HG03139 (cell line): ENCODE data around the gene BCAS2.
"Not testable (repeated sequence)": the region's sequence is repeated elsewhere in the genome, so short reads cannot be mapped to it uniquely, and the experiment has no call there.

Experiments
- ATAC-seq: cut with Tn5 transposase; IDR thresholded peaks from one replicate; pipeline ENCODE4 v1.9.1; 2021; ENCODE audit not compliant: unreplicated experiment

BCAS2 gene

GRCh38 chr1:114581335-114582287 lies at the start of gene BCAS2:
Gene BCAS2 (minus strand): TSS chr1:114581615. CDS start chr1:114581591, 24 bp downstream.
- peak; percentile 99 for ATAC-seq

DNA sequence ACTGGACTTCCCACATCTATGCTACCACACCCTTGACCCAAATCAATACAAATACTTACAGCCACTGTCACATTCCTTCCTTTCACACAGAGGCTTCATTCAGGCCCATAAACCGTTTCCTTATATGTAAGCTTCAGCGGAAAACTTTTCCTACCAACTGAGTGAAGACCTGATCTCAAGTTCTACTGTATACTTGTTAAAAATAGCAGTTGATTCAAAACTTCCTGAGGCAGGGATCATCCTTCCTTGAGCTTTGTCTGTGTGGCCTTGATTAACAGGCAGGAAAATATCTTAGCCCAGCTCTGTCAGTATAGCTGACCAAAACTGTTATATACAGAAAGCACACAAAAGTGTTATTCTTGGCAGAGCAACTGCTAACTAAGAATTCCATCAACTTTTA lies 45.7 kb upstream of the BCAS2 start:
- ATAC-seq: no peak

DNA sequence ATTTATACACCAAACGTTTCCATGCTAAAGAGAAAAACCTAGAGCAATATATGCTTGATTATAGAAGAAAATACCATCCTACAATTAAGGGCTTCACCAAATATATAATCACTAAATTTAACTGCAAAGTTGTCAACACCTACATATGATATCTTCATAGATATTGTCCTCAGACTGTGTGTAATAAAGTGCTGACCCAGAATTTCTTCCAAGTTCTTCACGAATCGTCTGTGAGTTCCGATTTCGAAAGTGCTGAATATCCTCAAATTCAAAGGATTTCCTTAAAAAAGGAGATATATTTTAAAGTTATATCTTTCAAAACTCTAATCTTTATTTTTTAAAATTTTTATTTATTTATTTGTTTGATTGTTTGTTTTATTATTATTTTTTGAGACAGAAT lies 41.9 kb upstream of the BCAS2 start:
- no peak for ATAC-seq

GRCh38 chr1:114620419-114620818 lies 39.0 kb upstream of the BCAS2 start:
- ATAC-seq: no peak

DNA sequence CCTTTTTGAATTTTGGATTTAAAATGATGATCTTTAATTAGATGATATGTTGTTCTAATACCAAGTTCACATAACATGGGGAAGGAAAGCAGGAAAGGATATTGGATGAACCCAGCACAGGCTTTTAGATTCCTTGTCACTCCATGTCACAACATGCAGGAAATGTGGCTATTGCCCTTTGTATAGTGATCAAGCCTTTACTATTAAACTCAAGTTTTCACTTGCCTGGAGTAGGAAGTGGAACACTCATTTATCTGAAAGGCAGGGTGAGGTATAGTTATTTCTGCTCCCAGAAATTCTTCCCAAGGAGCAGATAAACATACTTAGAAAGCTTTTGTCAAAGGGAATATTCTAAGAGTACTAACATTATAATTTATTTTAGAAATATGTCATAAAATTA lies 37.2 kb upstream of the BCAS2 start:
- ATAC-seq: no peak

- no peak for ATAC-seq
Measured at GRCh38 chr1:114610546-114611245, 29.3 kb upstream of the BCAS2 start.

- ATAC-seq: no peak
Measured at GRCh38 chr1:114609826-114610225, 28.4 kb upstream of the BCAS2 start.

DNA sequence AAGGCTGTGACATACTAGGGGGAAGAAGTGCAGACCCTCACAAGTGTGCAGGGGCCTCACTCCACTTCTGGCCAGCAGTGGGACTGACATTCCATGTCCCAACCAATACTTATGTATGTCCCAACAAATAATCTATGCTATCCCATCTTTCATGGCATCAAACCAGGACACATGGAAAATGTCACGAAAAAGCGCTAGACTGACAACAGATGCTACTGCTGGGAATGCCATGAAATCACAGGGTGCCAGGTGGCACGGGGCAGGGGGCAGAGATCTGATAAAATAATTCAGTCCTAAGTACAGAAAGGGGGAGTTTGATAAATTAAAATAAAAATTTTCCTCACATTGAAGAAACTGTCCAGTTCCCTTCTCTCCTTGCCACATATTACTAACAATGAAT lies 27.6 kb upstream of the BCAS2 start:
- ATAC-seq: no peak

DNA sequence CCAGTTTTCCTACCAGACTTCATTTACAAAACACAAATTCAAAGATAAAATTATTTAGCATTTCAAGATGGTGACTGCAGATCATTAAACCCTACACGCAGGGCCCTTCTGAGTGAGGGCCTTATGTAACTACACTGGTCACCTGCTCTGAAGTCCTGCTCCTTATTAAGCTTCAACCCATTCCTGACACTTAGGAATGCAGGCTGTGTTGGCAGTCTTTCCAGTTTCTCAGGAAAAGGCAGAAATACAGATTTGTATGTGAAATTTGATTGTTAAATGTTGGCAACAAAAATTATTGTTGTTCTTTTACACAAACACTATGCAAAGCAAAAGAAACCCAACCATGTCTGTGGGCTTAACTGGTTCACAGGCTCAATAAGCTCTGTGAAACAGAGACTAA lies 25.8 kb upstream of the BCAS2 start:
- ATAC-seq: no peak

DNA sequence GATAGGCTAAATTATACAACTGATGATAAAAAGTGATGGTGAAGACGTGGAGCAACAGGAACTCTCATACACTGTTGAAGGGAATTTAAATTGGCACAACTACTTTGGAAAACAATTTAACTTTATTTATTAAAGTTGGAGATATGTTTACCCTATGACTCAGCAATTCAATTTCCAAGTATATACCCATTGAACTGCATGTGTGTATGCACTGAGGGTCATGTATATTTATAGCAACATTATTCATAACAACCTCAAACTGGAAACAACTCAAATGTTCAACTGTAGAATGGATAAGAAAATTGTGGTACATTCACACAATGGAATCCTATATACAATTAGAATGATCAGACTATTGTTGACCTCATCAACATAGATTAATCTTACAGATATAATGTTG lies 16.5 kb upstream of the BCAS2 start:
- no peak for ATAC-seq

DNA sequence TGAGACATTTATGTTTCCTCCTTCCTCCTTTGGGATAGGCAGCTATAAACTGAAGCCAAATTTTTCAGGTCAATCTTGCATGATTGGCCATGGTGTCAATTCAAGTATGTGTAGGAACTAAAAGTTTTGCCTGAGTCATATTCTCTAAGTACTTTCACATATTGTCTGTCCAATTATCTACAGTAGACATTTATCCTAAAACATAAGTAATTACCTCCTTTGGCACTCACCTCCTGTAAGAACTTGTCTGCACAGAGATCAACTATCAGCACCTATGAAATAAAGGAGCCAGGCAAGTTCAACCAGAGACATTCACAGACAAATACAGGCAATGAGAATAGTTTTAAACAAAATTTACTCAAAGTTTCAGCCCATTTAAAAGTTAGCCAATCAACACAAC lies 14.2 kb upstream of the BCAS2 start:
- ATAC-seq: no peak

DNA sequence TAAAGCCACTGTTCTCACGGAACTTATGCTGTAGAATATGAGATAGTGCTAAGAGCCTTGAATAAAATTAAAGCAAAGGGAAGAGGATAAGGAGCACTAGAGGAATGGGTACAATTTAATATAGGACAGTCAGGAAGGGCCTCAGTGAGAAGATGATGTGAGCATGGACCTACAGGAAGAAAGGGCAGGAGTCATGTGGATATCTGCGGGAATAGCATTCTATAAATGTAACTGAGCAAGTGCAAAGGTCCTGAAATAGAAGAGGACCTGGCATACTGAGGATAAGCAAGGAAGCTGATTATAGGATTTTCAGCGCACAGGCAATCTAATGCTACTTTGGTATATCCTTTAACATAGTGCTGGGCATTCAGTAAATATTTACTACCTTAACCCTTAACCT lies 12.6 kb upstream of the BCAS2 start:
- ATAC-seq: no peak

GRCh38 chr1:114589122-114589521 lies 7.7 kb upstream of the BCAS2 start:
- ATAC-seq: no peak

- ATAC-seq: no peak
Measured at GRCh38 chr1:114588196-114588689, 6.8 kb upstream of the BCAS2 start.

DNA sequence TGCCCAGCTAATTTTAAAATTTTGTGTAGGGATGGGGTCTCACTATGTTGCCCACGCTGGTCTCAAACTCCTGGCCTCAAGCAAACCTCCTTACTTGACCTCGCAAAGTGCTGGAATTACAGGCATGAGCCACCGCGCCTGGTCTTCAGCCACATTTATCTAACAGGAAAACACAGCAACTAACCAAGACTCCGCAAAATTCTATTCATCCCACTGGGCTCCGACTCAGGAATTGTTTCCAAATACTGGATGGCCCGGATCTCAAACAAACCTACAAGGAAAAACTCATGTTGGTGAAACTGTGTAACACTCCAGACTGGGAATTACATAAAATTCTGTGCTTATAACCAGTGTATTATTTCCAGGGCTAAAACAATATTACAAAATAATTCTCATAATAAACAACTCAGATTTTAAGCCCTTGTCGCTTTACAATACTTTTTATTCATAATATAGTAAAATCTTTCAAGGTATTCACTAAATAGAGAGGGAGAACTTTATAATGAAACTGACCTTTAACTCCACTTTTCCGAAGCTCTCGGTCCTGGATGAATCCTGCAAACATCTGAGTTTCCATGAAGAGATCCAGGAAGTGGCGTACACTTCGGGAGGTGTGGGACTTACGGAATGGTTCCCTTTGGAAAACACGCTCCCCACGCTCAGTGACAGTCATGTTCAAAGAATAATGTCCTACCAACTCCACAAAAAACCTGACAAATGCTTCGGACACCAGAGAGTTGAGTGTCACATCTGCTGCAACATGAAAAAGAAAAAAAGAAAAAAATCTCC lies 6.0 kb upstream of the BCAS2 start:
- ATAC-seq: no peak

DNA sequence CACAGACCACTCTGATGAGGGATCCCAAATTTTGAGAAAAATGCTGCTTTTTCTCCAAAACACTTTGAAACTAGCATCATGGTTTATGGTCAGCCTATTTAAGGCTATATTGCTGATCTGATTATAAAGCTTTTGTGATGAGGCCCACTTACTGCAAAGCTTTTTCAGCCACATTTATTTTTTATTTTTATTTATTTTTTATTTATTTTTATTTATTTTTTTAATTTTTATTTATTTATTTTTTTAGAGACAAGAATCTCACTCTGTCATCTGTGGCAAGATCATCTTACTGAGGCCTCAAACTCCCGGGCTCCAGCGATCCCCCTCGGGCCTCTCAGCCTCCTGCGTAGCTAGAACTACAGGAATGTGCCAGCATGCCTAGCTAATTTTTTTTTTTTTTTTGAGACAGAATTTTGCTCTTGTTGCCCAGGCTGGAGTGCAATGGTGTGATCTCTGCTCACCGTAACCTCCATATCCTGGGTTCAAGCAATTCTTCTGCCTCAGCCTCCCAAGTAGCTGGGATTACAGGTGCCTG lies 5.2 kb upstream of the BCAS2 start:
- no peak for ATAC-seq

DNA sequence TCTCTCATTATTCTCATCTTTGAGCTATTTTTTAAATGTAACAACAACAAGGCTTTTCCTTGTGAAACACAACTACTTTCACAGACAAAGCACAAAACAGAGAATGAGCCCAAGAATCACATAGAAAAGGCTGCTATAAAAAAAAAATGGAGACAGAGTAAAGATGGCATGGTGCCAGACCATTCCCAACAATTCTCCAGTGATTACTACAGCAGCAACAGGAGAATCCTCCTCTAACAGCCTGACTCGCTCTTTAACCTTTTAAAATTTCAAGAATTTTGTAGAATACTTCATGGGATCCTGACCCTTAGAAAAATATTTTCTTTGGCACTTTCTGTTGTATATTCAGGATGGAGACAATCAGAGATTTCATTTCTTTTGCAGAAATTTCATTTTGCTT lies 3.8 kb upstream of the BCAS2 start:
- no peak for ATAC-seq

GRCh38 chr1:114574365-114574764 lies 7.0 kb downstream of the BCAS2 start:
- no peak for ATAC-seq

GRCh38 chr1:114564141-114564540 lies 17.3 kb downstream of the BCAS2 start:
- ATAC-seq: no peak

DNA sequence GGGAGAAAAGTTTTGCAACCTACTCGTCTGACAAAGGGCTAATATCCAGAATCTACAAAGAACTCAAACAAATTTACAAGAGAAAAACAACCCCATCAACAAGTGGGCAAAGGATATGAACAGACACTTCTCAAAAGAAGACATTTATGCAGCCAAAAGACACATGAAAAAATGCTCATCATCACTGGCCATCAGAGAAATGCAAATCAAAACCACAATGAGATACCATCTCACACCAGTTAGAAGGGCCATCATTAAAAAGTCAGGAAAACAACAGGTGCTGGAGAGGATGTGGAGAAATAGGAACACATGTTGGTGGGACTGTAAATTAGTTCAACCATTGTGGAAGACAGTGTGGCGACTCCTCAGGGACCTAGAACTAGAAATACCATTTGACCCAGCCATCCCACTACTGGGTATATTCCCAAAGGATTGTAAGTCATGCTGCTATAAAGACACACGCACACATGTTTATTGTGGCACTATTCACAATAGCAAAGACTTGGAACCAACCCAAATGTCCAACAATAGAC lies 18.4 kb downstream of the BCAS2 start:
- not testable (repeated sequence) for ATAC-seq

DNA sequence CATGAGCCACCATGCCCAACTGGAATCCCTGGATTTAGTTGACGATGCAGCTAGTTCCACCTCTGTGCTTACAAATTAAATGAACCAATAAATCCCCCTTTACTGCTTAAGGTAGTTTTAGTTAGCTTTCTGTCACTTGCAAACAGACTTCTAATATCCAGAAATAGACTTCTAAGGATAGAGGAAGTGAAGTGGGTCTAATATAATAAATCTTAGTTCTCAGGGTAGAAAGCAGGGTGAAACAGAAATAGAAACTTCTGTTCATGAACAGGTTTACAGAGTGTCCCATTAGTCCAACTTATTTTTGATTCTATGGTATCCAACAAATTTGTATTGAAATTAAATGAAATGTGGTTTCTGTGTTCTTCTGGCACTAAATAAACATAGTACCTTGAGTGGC lies 20.1 kb downstream of the BCAS2 start:
- ATAC-seq: no peak
